ENCODE data around the gene KDM4C. TPM values are rescaled to one million over a fixed set of nuclear protein-coding genes. Genes with fewer than 3 reads are reported as not detected.

Gene KDM4C
- total and polyA plus RNA-seq, 2 of the 13 experiments (the other 11 are each of a cell fraction or from before 2014, with no cell fraction given), result 19.4 to 23.6 TPM

DNA sequence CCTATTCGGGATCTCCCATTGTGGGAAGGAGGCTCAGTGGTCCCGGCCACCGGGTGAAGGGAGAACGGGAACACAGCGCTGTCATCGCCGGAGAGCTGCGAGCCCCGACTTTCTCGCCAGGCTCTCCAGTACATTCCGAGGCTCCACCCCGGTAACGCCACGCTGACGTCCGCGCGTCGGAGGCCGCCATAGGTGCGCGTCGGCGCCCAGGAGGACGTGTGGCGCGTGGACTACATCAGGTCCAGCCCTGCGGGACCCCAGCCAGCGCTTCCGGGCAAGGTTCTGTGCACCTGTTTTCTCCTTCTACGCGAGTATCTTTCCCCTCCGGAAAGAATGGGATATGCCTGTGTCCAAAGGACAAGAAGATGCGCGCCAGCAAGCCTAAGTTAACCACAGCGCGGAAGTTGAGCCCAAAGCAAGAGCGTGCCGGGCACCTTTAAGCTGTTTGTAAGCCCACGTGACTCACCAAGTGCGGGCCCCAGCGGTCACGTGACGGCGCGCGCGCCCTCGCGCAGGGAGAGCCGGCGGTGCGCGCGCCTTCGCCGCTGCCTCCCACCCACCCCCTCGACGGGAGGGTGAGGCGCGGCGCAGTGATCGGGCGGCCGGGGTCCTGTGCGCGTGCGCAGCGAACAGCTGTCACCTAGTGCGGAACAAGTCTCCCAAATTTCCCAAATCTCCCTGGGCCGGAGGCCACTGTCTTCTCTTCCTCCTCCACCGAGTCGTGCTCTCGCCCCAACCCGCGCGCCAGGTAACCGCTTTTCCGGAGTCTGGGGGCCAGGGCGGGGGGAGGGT, at the start of gene KDM4C (continued):
- TF ChIP-seq, protein P1, sequence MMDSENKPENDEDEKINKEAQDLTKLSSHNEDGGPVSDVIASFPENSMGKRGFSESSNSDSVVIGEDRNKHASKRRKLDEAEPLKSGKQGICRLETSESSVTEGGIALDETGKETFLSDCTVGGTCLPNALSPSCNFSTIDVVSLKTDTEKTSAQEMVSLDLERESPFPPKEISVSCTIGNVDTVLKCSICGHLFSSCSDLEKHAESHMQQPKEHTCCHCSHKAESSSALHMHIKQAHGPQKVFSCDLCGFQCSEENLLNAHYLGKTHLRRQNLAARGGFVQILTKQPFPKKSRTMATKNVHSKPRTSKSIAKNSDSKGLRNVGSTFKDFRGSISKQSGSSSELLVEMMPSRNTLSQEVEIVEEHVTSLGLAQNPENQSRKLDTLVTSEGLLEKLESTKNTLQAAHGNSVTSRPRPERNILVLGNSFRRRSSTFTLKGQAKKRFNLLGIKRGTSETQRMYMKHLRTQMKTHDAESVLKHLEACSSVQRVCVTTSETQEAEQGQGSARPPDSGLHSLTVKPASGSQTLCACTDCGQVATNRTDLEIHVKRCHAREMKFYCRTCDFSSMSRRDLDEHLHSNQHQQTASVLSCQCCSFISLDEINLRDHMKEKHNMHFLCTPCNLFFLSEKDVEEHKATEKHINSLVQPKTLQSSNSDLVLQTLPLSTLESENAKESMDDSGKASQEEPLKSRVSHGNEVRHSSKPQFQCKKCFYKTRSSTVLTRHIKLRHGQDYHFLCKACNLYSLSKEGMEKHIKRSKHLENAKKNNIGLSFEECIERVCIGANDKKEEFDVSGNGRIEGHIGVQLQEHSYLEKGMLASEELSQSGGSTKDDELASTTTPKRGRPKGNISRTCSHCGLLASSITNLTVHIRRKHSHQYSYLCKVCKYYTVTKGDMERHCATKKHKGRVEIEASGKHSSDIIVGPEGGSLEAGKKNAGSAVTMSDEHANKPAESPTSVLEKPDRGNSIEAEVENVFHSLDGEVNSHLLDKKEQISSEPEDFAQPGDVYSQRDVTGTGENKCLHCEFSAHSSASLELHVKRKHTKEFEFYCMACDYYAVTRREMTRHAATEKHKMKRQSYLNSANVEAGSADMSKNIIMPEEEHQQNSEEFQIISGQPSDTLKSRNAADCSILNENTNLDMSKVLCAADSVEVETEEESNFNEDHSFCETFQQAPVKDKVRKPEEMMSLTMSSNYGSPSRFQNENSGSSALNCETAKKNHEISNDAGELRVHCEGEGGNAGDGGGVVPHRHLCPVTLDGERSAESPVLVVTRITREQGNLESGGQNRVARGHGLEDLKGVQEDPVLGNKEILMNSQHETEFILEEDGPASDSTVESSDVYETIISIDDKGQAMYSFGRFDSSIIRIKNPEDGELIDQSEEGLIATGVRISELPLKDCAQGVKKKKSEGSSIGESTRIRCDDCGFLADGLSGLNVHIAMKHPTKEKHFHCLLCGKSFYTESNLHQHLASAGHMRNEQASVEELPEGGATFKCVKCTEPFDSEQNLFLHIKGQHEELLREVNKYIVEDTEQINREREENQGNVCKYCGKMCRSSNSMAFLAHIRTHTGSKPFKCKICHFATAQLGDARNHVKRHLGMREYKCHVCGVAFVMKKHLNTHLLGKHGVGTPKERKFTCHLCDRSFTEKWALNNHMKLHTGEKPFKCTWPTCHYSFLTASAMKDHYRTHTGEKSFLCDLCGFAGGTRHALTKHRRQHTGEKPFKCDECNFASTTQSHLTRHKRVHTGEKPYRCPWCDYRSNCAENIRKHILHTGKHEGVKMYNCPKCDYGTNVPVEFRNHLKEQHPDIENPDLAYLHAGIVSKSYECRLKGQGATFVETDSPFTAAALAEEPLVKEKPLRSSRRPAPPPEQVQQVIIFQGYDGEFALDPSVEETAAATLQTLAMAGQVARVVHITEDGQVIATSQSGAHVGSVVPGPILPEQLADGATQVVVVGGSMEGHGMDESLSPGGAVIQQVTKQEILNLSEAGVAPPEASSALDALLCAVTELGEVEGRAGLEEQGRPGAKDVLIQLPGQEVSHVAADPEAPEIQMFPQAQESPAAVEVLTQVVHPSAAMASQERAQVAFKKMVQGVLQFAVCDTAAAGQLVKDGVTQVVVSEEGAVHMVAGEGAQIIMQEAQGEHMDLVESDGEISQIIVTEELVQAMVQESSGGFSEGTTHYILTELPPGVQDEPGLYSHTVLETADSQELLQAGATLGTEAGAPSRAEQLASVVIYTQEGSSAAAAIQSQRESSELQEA (CRISPR knock-in tag; IDR thresholded peaks at IDR 0.05; ENCODE audit: not compliant biosample characterization), result peak; percentile 54
- TF ChIP-seq YEATS4 (CRISPR knock-in tag; IDR thresholded peaks at IDR 0.05; ENCODE audit: borderline replicate concordance), result peak; percentile 99
- no peak for TF ChIP-seq NFIB (CRISPR knock-in tag; IDR thresholded peaks at IDR 0.05; ENCODE audit: borderline replicate concordance)
- peak; percentile 93 for TF ChIP-seq KDM5B (CRISPR knock-in tag; IDR thresholded peaks at IDR 0.05; ENCODE audit: borderline replicate concordance)
- TF ChIP-seq, protein P2, sequence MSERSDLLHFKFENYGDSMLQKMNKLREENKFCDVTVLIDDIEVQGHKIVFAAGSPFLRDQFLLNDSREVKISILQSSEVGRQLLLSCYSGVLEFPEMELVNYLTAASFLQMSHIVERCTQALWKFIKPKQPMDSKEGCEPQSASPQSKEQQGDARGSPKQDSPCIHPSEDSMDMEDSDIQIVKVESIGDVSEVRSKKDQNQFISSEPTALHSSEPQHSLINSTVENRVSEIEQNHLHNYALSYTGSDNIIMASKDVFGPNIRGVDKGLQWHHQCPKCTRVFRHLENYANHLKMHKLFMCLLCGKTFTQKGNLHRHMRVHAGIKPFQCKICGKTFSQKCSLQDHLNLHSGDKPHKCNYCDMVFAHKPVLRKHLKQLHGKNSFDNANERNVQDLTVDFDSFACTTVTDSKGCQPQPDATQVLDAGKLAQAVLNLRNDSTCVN (CRISPR knock-in tag; IDR thresholded peaks at IDR 0.05; ENCODE audit: borderline replicate concordance), result peak; percentile 24; the same call in 1 of the 2 replicates
- TF ChIP-seq ZNF737 (CRISPR knock-in tag; IDR thresholded peaks at IDR 0.05; ENCODE audit: borderline replicate concordance), result no peak
- TF ChIP-seq, protein P3, sequence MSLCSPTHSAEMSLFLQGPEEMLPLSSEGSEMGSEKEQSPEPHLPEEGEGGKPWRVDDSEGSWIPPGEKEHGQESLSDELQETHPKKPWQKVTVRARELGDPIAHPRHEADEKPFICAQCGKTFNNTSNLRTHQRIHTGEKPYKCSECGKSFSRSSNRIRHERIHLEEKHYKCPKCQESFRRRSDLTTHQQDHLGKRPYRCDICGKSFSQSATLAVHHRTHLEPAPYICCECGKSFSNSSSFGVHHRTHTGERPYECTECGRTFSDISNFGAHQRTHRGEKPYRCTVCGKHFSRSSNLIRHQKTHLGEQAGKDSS (CRISPR knock-in tag; IDR thresholded peaks at IDR 0.05; ENCODE audit: borderline replicate concordance, low read depth), result peak; percentile 70
- no peak for TF ChIP-seq CHD4 (IDR thresholded peaks at IDR 0.05; ENCODE audit: borderline replicate concordance, low read length)
- TF ChIP-seq ZNF253 (CRISPR knock-in tag; IDR thresholded peaks at IDR 0.05; ENCODE audit: borderline replicate concordance), result peak; percentile 78; the same call in 1 of the 2 replicates
- no peak for TF ChIP-seq PTBP1 (IDR thresholded peaks at IDR 0.05; ENCODE audit: low read depth, low read length, poor library complexity, severe bottlenecking)
- 0 out of 2 replicates have a peak, but pooled peaks have one; percentile 35 for TF ChIP-seq ZNF629 (CRISPR knock-in tag; conservative IDR thresholded peaks at IDR 0.05)
- TF ChIP-seq TOE1 (CRISPR knock-in tag; IDR thresholded peaks at IDR 0.05), result peak; percentile 65
- TF ChIP-seq HMG20A (CRISPR knock-in tag; IDR thresholded peaks at IDR 0.05; ENCODE audit: borderline replicate concordance), result no peak; the same call in 1 of the 2 replicates
- TF ChIP-seq ATRX (CRISPR knock-in tag; IDR thresholded peaks at IDR 0.05; ENCODE audit: borderline replicate concordance), result no peak
- TF ChIP-seq ZNF367 (CRISPR knock-in tag; IDR thresholded peaks at IDR 0.05; ENCODE audit: borderline replicate concordance), result peak; percentile 78; the same call in 1 of the 2 replicates
- TF ChIP-seq, protein P4, sequence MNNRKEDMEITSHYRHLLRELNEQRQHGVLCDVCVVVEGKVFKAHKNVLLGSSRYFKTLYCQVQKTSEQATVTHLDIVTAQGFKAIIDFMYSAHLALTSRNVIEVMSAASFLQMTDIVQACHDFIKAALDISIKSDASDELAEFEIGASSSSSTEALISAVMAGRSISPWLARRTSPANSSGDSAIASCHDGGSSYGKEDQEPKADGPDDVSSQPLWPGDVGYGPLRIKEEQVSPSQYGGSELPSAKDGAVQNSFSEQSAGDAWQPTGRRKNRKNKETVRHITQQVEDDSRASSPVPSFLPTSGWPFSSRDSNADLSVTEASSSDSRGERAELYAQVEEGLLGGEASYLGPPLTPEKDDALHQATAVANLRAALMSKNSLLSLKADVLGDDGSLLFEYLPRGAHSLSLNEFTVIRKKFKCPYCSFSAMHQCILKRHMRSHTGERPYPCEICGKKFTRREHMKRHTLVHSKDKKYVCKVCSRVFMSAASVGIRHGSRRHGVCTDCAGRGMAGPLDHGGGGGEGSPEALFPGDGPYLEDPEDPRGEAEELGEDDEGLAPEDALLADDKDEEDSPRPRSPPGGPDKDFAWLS (CRISPR knock-in tag; IDR thresholded peaks at IDR 0.05; ENCODE audit: borderline replicate concordance), result peak; percentile 90; the same call in 1 of the 2 replicates
